ENCODE results near the gene SSRP1.
"Not testable (repeated sequence)": the region's sequence is repeated elsewhere in the genome, so short reads cannot be mapped to it uniquely, and the experiment has no call there.

SSRP1 gene

GRCh38 chr11:57338142-57338541, 2.5 kb upstream of the SSRP1 start, which contains the start of gene P2RX3:
Gene P2RX3, plus strand, starts transcription at chr11:57338352. Its CDS starts 199 bp downstream, at chr11:57338551.
- no peak for DNase-seq

GRCh38 chr11:57336856-57337255, 1.2 kb upstream of the SSRP1 start:
- DNase-seq: not testable (repeated sequence)

- no peak for DNase-seq
Measured at GRCh38 chr11:57336111-57336666, 497 bp upstream of the SSRP1 start.

GRCh38 chr11:57335023-57335342, 709 bp downstream of the SSRP1 start:
- DNase-seq: no peak

GRCh38 chr11:57332694-57333440, 2.8 kb downstream of the SSRP1 start:
- DNase-seq: no peak

- DNase-seq: no peak
Measured at GRCh38 chr11:57331720-57332119, 4.0 kb downstream of the SSRP1 start.

GRCh38 chr11:57330029-57330428, 5.7 kb downstream of the SSRP1 start:
- no peak for DNase-seq

- DNase-seq: no peak
Measured at GRCh38 chr11:57327721-57328120, 8.0 kb downstream of the SSRP1 start.

GRCh38 chr11:57325735-57326048, 10.0 kb downstream of the SSRP1 start:
- peak; percentile 56 for DNase-seq

- DNase-seq: peak; percentile 93
Measured at GRCh38 chr11:57324886-57325734, 10.6 kb downstream of the SSRP1 start, which contains the start of gene TNKS1BP1. Gene TNKS1BP1, minus strand, starts transcription at chr11:57324952. Its CDS starts 3,067 bp downstream, at chr11:57321885.

GRCh38 chr11:57324154-57324885, 11.4 kb downstream of the SSRP1 start:
- DNase-seq: peak; percentile 29

GRCh38 chr11:57323855-57324153, 11.9 kb downstream of the SSRP1 start:
- DNase-seq: no peak

- DNase-seq: no peak
Measured at GRCh38 chr11:57323167-57323854, 12.4 kb downstream of the SSRP1 start.

- DNase-seq: peak; percentile 5
Measured at GRCh38 chr11:57322256-57323166, 13.2 kb downstream of the SSRP1 start.

GRCh38 chr11:57321388-57322255, 14.1 kb downstream of the SSRP1 start:
- no peak for DNase-seq

- no peak for DNase-seq
Measured at GRCh38 chr11:57320719-57321387, 14.8 kb downstream of the SSRP1 start.

- no peak for DNase-seq
Measured at GRCh38 chr11:57320067-57320718, 15.5 kb downstream of the SSRP1 start.

- DNase-seq: no peak
Measured at GRCh38 chr11:57318178-57318577, 17.5 kb downstream of the SSRP1 start.

GRCh38 chr11:57316017-57316416, 19.7 kb downstream of the SSRP1 start:
- DNase-seq: no peak

- DNase-seq: no peak
Measured at GRCh38 chr11:57315491-57315890, 20.2 kb downstream of the SSRP1 start.
